Adrenal gland (tissue), 12 donors: ENCODE measurements around the gene MVD. TPM values are rescaled to one million over a fixed set of nuclear protein-coding genes. Genes with fewer than 3 reads are reported as not detected.

Experiments
- DNase-seq, 7 donors: peaks; one replicate each; pipeline ENCODE4 v3.0.0-alpha.2; 2019 to 2020
- H3K27ac ChIP-seq, 5 donors: fragments of 200-600 bp; sonication (generic) in 4 of 5; 1 replicate in 3 of 5; 2 replicates in 2 of 5; pipeline versions ENCODE4 v1.5.1 to v1.8.0; 2016 to 2020; ENCODE audit warnings: mild to moderate bottlenecking in 1 of 5
- H3K27me3 ChIP-seq: fragments of 200-600 bp; 2 replicates; pipeline ENCODE4 v1.8.0; 2021
- H3K36me3 ChIP-seq, 2 donors: fragments of 200-600 bp; replicated peaks in 1 of 2; 1 replicate in 1 of 2; 2 replicates in 1 of 2; pipeline versions ENCODE4 v1.5.1 to v1.8.0; 2018 to 2022
- H3K4me1 ChIP-seq, 2 donors: fragments of 200-600 bp; replicated peaks in 1 of 2; 1 replicate in 1 of 2; 2 replicates in 1 of 2; pipeline versions ENCODE4 v1.5.1 to v1.8.0; 2018 to 2021
- H3K4me3 ChIP-seq, 4 donors: fragments of 200-600 bp; sonication (generic) in 3 of 4; one replicate each; pipeline ENCODE4 v1.5.1; 2016 to 2018
- H3K9me3 ChIP-seq, 3 donors: fragments of 200-600 bp; sonication (generic) in 1 of 3; replicated peaks in 1 of 3; 1 replicate in 2 of 3; 2 replicates in 1 of 3; pipeline versions ENCODE4 v1.5.1 to v1.8.0; 2016 to 2021
- POLR2A ChIP-seq, 2 donors: fragments of 450-650 bp; IDR thresholded peaks; one replicate each; pipeline ENCODE4 v1.6.1; 2017; ENCODE audit warnings: antibody characterized with exemption in 2 of 2, mild to moderate bottlenecking in 2 of 2, moderate library complexity in 1 of 2
- WGBS, 4 donors: extraction: QIAGEN DNeasy Blood & Tissue Kit in 2 of 4; methylation state at CpG; one replicate each; pipeline versions ENCODE4 v1.1.5 to v1.1.7; 2013 to 2017; 5-methylcytosine and 5-hydroxymethylcytosine counted together
- intact Hi-C, 2 donors: fragments of 100-400 bp; cut with DNase I; formaldehyde crosslinking; loops; one replicate each; pipeline versions ENCODE4 v1.14.1 to v1.15.0; 2022 to 2023
- polyA plus RNA-seq, 3 donors: library from polyadenylated mRNA; stranded (reverse); fragments of 200-250 nt in 2 of 3; fragments of 350-450 nt in 1 of 3; fragmentation: Illumina TruSeq in 1 of 3; extraction: RNeasy Lipid Tissue Mini Kit (QIAGEN cat#74804) in 1 of 3; gene quantifications; one replicate each; pipeline ENCODE4 v1.2.3, GENCODE V29; 2013 to 2014
- total RNA-seq, 9 donors: library from RNA; depleted of rRNA in 4 of 9; stranded (reverse); fragments of >200 nt in 4 of 9; fragments of 120-200 nt in 1 of 9; fragmentation: NEBNext Ultra II Directional in 1 of 9; extraction: Animal tissue kit (Norgen Biotek cat#: 25700) in 1 of 9; gene quantifications; one replicate each; pipeline versions ENCODE4 v1.1.0 to v1.2.4, GENCODE V29; 2013 to 2023
- TF ChIP-seq, protein P1 (sequence below), 6 experiments: fragments of 450-650 bp in 4 of 6; fragments of 200-600 bp in 2 of 6; sonication (generic) in 1 of 6; IDR thresholded peaks; 1 replicate in 5 of 6; 2 replicates in 1 of 6; pipeline versions ENCODE4 v1.5.1 to v1.8.0; 2016 to 2021; ENCODE audit warnings: antibody characterized with exemption in 6 of 6, mild to moderate bottlenecking in 2 of 6, moderate library complexity in 1 of 6
- donor health status: healthy with polysubstance abuse.
- donor health status: Bipolar disorder and iron deficiency.
- donor health status: DM: yes; HTN: yes; CAD: no.
- donor health status: DM: no; HTN: no; CAD: no.
- donor health status: DM: no; HTN: no; CAD: no.
- donor health status: DM: yes; HTN: yes; CAD: no.

The MVD gene
- total and polyA plus RNA-seq, 12 donors = 25.6 to 293 (median 45.4) TPM

DNA sequence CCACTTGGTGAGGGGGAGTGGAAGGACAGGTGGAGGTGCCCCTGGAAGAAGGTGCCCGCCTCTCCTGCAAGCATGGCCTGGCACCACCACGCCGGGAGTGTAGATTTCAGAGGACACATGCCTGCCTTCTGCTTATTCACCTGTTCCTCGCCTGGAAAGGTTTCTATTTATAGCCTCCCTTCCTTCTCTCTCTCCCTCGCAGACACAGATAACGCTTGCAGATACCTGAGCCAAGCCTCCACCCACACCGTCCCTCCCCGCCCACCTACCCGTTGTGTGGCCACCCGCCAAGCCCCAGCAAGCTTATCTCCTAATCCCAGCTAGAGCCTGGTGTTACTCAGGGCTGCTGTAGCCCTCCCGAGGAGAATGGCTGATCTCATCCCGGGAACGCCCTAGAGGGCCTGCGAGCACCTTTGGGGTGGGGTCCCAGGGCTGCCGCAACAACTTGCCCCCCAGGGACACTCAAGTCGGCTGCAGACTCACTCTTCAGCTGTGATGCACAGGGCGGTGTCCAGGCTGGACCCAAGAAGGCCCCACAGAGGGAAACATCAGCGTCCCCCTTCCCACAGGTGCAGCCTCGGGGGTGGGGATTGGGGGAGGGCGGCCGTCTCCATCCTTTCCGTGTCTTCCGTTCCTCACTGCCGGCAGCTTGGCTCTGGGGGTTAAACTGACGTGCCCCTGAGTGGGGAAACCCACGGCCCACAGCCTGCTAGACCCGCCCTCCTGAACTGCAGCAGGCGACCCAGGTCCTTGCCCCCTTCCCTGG lies 25.3 kb upstream of the MVD start:
- WGBS, 4 donors = 35 to 42% (median 38%) methylated on average over 13 to 28 of the region's 28 CpGs
- no peaks in the 10 kb centered on the region for H3K36me3 ChIP-seq
- no peak overlapping the region for H3K4me3 ChIP-seq
- peaks cover 22% of the 10 kb centered on the region for H3K27me3 ChIP-seq
- DNase-seq = peak in 1 of 7 donors; percentile 61
- no peaks in the 10 kb centered on the region for H3K9me3 ChIP-seq
- H3K4me1 ChIP-seq = peaks cover 13 to 22% of the 10 kb centered on the region in 2 donors
- no peak overlapping the region for H3K27ac ChIP-seq
- no peak for TF ChIP-seq POLR2A (IDR thresholded peaks at IDR 0.05)
- TF ChIP-seq, protein P1, sequence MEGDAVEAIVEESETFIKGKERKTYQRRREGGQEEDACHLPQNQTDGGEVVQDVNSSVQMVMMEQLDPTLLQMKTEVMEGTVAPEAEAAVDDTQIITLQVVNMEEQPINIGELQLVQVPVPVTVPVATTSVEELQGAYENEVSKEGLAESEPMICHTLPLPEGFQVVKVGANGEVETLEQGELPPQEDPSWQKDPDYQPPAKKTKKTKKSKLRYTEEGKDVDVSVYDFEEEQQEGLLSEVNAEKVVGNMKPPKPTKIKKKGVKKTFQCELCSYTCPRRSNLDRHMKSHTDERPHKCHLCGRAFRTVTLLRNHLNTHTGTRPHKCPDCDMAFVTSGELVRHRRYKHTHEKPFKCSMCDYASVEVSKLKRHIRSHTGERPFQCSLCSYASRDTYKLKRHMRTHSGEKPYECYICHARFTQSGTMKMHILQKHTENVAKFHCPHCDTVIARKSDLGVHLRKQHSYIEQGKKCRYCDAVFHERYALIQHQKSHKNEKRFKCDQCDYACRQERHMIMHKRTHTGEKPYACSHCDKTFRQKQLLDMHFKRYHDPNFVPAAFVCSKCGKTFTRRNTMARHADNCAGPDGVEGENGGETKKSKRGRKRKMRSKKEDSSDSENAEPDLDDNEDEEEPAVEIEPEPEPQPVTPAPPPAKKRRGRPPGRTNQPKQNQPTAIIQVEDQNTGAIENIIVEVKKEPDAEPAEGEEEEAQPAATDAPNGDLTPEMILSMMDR (IDR thresholded peaks at IDR 0.05) = no peak
- intact Hi-C loops = no loop called here

DNA sequence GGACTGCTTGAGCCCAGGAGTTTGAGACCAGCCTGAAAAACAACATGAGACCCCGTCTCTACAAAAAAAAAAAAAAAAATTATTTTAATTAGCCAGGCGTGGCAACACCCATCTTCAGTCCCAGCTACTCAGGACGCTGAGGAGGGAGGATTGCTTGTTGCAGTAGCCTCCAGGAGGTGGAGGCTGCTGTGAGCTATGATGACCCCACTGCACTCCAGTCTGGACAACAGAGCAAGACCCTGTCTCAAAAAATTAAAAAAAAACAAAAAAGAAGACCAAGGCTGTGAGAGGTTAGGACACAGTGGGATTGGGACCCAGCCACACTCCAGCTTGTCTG lies 24.8 kb upstream of the MVD start:
- peaks cover 20% of the 10 kb centered on the region for H3K27me3 ChIP-seq
- 75 to 86% (median 85%) methylated on average over 3 of the region's 3 CpGs for WGBS, 4 donors
- no peaks in the 10 kb centered on the region for H3K36me3 ChIP-seq
- H3K9me3 ChIP-seq = no peaks in the 10 kb centered on the region
- no peak overlapping the region for H3K4me3 ChIP-seq
- DNase-seq = no peak
- peaks cover 13 to 22% of the 10 kb centered on the region in 2 donors for H3K4me1 ChIP-seq
- H3K27ac ChIP-seq = no peak overlapping the region
- TF ChIP-seq, protein P1 (IDR thresholded peaks at IDR 0.05) = no peak
- no peak for TF ChIP-seq POLR2A (IDR thresholded peaks at IDR 0.05)
- intact Hi-C loops = loop anchor here in 1 of 2 donors (2.0 kb wide), 1 partner anchor 27 kb away; no protein-coding TSS in a partner anchor

DNA sequence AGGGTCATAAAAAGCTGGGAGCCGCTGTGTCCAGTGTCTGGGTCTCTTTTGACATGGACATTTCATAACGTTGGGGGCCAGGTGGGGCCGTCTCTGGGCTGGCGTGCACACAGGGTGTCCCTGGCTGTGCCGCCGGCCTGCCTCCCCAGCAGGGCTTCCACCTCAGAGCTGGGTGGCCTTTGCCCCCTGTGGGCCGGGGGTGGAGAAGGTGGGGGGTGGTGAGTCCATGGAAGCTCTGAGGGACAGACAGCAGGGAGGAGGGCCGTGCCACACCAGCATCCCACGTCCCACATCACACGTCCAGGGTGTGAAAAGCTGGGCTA lies 24.3 kb upstream of the MVD start:
- 60 to 74% (median 71%) methylated on average over 1 to 10 of the region's 10 CpGs for WGBS, 4 donors
- no peak overlapping the region for H3K27ac ChIP-seq

DNA sequence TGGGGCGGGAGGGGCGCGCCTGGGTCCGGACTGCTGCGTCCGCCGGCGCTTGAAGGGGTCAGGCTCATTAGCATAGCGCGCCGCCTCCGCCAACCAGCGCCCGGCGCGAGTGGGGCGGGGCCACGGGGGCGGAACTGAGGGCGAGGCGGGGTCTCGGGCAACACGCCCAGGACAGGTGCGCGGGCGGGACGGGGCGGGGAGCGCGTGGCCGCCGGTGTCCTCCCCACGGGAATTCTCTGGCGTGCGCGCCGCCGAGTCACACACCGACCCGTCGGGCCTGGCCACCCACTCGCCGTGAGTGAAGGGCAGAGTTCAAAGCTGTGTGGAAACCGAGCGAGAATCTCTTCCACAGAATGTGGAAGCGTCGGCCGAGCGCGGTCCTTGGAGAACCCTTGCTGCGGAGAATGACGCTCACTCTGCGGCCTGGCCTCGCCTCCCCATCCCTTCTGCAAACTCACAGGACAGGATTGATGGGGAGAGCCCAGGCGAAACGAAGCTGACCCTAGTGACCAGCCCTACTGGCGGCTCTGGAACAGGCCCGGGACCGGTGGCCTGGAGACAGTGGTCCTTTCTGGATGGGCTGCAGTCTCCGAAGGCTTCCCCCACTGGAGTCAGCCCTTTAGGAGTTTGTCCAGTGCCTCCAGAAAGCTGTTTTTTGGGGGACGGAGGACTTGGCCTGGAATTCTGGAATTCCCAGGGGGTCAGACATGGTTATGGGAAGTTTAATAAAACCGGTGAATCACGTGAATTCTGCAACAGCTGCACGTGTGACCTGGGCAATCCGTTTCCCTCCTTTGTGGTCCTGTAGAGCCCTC lies 23.8 kb upstream of the MVD start, which contains the start of gene SNAI3:
TSS of gene SNAI3 (minus strand) at position 69 of the 815 bp plus-strand sequence. CDS start 101 bp downstream, outside the sequence.
- intact Hi-C loops = loop anchor here in 1 of 2 donors (2.0 kb wide), 1 partner anchor 26 kb away; no protein-coding TSS in a partner anchor
- Histone ChIP-seq H3K27me3 (peaks cover 20% of the 10 kb centered on the region), H3K36me3 (no peaks in the 10 kb centered on the region), H3K4me3 (peak within 1 kb of the TSS in 2 of 4 donors; percentile 51 to 54), H3K9me3 (no peaks in the 10 kb centered on the region), H3K4me1 (peaks cover 13 to 22% of the 10 kb centered on the region in 2 donors), H3K27ac (peak within 1 kb of the TSS in 1 of 5 donors; percentile 18)
- 8 to 47% (median 12%) methylated on average over 7 to 65 of the region's 65 CpGs for WGBS, 4 donors
- no peak for TF ChIP-seq POLR2A (IDR thresholded peaks at IDR 0.05)
- TF ChIP-seq, protein P1 (IDR thresholded peaks at IDR 0.05) = no peak
- peak; percentile 67 to 83 (median 77) for DNase-seq

More for the DNA sequence above, 24.3 kb upstream of the MVD start:
- H3K36me3 ChIP-seq = no peaks in the 10 kb centered on the region
- peaks cover 13 to 22% of the 10 kb centered on the region in 2 donors for H3K4me1 ChIP-seq
- intact Hi-C loops = loop anchor here in 1 of 2 donors (2.0 kb wide), 1 partner anchor 26 kb away; no protein-coding TSS in a partner anchor
- TF ChIP-seq POLR2A (IDR thresholded peaks at IDR 0.05) = no peak
- TF ChIP-seq, protein P1 (IDR thresholded peaks at IDR 0.05) = no peak
- H3K9me3 ChIP-seq = no peaks in the 10 kb centered on the region
- H3K27me3 ChIP-seq = peaks cover 19% of the 10 kb centered on the region
- no peak for DNase-seq
- H3K4me3 ChIP-seq = no peak overlapping the region
